Type B pancreatic cell (in vitro differentiated cells): ENCODE measurements around the gene SPTA1. TPM values are rescaled to one million over a fixed set of nuclear protein-coding genes. Genes with fewer than 3 reads are reported as not detected.

ENCODE experiments used
- DNase-seq: peaks from one replicate; pipeline ENCODE4 v3.0.0; 2021; ENCODE audit warnings: mixed read lengths; ENCODE audit not compliant: unreplicated experiment; ENCODE audit errors: extremely low spot score
- H3K27ac Mint-ChIP-seq: 2 replicates; pipeline ENCODE4 v1.8.0; 2021; ENCODE audit warnings: mild to moderate bottlenecking, mixed read lengths
- H3K27me3 Mint-ChIP-seq: 2 replicates; pipeline ENCODE4 v1.8.0; 2021; ENCODE audit warnings: mixed read lengths
- H3K36me3 Mint-ChIP-seq: 2 replicates; pipeline ENCODE4 v1.8.0; 2021; ENCODE audit warnings: mixed read lengths
- H3K4me1 Mint-ChIP-seq: one replicate; pipeline ENCODE4 v1.8.0; 2021; ENCODE audit warnings: mixed read lengths; ENCODE audit not compliant: unreplicated experiment
- H3K4me3 Mint-ChIP-seq: 2 replicates; pipeline ENCODE4 v1.8.0; 2021; ENCODE audit warnings: mild to moderate bottlenecking, mixed read lengths
- H3K9me3 Mint-ChIP-seq: 2 replicates; pipeline ENCODE4 v1.8.0; 2021; ENCODE audit warnings: mixed read lengths
- total RNA-seq: library from RNA; stranded (reverse); gene quantifications from 2 replicates; pipeline ENCODE4 v1.2.1, GENCODE V29; 2021; ENCODE audit warnings: low replicate concordance
- TF ChIP-seq, protein P1 (sequence below): fragments of 200-600 bp; sonication (generic); conservative IDR thresholded peaks from 2 replicates; pipeline ENCODE4 v1.5.0; 2021; ENCODE audit warnings: antibody characterized with exemption, mild to moderate bottlenecking

SPTA1 gene
- total RNA-seq, 1 donor from 2014 or later: 0.68 TPM

GRCh38 chr1:158644449-158644848, 42.1 kb downstream of the SPTA1 start:
- TF ChIP-seq, protein P1, sequence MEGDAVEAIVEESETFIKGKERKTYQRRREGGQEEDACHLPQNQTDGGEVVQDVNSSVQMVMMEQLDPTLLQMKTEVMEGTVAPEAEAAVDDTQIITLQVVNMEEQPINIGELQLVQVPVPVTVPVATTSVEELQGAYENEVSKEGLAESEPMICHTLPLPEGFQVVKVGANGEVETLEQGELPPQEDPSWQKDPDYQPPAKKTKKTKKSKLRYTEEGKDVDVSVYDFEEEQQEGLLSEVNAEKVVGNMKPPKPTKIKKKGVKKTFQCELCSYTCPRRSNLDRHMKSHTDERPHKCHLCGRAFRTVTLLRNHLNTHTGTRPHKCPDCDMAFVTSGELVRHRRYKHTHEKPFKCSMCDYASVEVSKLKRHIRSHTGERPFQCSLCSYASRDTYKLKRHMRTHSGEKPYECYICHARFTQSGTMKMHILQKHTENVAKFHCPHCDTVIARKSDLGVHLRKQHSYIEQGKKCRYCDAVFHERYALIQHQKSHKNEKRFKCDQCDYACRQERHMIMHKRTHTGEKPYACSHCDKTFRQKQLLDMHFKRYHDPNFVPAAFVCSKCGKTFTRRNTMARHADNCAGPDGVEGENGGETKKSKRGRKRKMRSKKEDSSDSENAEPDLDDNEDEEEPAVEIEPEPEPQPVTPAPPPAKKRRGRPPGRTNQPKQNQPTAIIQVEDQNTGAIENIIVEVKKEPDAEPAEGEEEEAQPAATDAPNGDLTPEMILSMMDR: no peak
- no peaks in the 10 kb centered on the region for H3K36me3 Mint-ChIP-seq
- H3K9me3 Mint-ChIP-seq: no peaks in the 10 kb centered on the region
- DNase-seq: no peak
- no peak overlapping the region for H3K27ac Mint-ChIP-seq
- H3K4me1 Mint-ChIP-seq: no peaks in the 10 kb centered on the region
- no peak overlapping the region for H3K4me3 Mint-ChIP-seq
- H3K27me3 Mint-ChIP-seq: no peaks in the 10 kb centered on the region

DNA sequence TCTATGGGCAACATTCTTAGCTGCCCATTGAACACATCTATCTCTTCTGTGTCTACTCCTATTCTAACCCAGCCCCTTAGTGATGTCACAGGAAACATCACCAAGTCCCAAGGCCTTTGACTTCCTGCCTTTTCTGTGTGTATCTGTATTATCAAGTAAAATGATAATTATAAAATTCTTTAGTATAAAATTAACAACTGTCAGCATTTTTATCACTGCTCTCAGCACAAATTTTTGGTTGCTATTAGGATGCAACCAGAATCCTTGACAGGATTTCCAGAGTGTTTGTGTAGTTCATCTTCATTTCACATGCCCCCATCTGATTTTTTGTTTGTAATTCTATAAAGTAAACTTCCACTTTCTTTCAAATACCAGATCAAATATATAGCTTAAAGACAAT, 47.6 kb downstream of the SPTA1 start:
- no peak overlapping the region for H3K27ac Mint-ChIP-seq
- TF ChIP-seq, protein P1: no peak
- no peaks in the 10 kb centered on the region for H3K9me3 Mint-ChIP-seq
- H3K36me3 Mint-ChIP-seq: no peaks in the 10 kb centered on the region
- no peak overlapping the region for H3K4me3 Mint-ChIP-seq
- peaks cover 7% of the 10 kb centered on the region for H3K27me3 Mint-ChIP-seq
- H3K4me1 Mint-ChIP-seq: no peaks in the 10 kb centered on the region
- DNase-seq: no peak

DNA sequence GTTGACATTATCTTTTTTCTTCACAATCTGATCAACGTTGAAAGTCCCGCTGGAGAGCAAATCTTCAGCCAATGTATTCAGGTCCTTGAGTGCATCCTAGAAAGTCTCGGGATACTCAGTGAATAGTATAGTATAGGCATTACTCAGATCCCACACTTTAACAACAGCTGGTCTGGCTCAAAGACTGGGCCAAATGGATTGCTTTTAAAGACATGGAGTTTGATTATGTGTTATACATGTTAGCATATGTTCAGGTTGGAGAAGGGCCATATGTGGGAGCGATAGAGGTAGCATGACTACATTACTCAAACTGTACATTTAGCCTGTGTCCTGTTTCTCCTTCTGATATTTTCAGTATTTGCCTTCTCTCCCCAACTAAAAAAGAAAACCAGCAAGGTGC, 48.4 kb downstream of the SPTA1 start:
- Mint-ChIP-seq H3K4me1 (no peaks in the 10 kb centered on the region), H3K36me3 (no peaks in the 10 kb centered on the region), H3K27ac (no peak overlapping the region), H3K9me3 (no peaks in the 10 kb centered on the region), H3K4me3 (no peak overlapping the region), H3K27me3 (peaks cover 7% of the 10 kb centered on the region)
- no peak for DNase-seq
- TF ChIP-seq, protein P1: no peak

DNA sequence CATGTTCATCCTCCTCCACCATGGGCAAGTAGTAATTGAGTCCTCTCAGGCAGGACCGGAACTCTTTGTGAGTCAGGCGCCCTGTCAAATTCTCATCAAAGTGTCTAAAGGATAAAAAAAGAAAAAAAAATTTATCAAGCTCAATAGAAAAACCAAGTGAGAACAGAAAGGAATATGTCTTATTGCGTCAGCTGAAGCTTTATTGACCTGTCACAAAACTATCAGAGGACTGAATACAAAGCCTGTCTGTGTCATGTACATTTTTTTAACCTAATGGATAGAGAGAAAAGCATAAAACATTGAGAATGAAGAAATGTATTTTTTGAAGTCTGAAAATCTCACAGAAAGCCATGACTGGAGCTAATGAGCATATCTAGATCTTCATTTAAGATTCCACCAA, 72.8 kb downstream of the SPTA1 start:
- Mint-ChIP-seq H3K4me1 (no peaks in the 10 kb centered on the region), H3K27me3 (peaks cover 3% of the 10 kb centered on the region), H3K27ac (no peak overlapping the region), H3K36me3 (no peaks in the 10 kb centered on the region), H3K4me3 (no peak overlapping the region), H3K9me3 (no peaks in the 10 kb centered on the region)
- DNase-seq: no peak
- TF ChIP-seq, protein P1: no peak

DNA sequence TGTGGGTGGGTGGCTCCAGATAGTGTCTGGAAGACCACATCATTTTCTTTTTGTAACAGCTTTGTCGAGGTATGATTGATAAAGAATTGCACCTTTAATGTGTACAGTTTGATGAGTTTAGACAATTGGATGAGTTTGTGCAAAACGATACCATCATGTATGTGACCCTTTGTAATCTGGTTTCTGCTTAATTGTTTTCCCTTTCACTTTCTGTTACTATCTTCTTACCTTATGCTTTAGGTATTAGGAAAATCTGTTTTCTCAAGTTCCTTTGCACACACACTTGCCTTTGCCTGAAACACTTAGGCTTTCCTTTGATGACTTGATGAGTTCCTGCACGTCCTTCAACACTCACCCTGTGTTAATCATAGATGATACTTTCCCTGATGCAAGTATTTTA, 74.6 kb downstream of the SPTA1 start:
- H3K27me3 Mint-ChIP-seq: peaks cover 3% of the 10 kb centered on the region
- H3K4me1 Mint-ChIP-seq: no peaks in the 10 kb centered on the region
- no peaks in the 10 kb centered on the region for H3K36me3 Mint-ChIP-seq
- no peaks in the 10 kb centered on the region for H3K9me3 Mint-ChIP-seq
- TF ChIP-seq, protein P1: no peak
- H3K4me3 Mint-ChIP-seq: no peak overlapping the region
- DNase-seq: no peak
- no peak overlapping the region for H3K27ac Mint-ChIP-seq

DNA sequence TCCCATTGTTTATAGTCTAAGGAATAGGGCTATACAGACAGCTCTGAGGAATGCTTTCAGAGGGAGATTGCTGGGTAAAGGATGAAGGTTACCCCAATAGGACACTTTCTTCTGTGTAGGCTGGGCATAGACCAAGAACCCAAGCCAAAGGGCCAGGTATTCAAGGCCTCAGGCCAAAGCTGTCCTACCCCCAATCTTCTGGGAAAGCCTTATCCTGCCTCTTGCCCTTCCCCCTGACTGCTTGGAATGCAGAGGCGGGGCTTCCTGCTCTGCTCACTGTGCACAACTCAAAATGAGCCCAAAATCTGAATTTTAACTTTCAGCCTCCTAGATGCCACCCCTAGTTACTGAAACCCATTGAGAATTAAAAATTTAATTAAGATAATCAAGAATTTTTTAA, 79.2 kb downstream of the SPTA1 start:
- Mint-ChIP-seq H3K27ac (no peak overlapping the region), H3K36me3 (no peaks in the 10 kb centered on the region), H3K4me1 (no peaks in the 10 kb centered on the region), H3K4me3 (no peak overlapping the region), H3K27me3 (peaks cover 2% of the 10 kb centered on the region), H3K9me3 (no peaks in the 10 kb centered on the region)
- no peak for DNase-seq
- TF ChIP-seq, protein P1: no peak
